Measurements from ENCODE around the gene TPP2.

TPP2 gene

DNA sequence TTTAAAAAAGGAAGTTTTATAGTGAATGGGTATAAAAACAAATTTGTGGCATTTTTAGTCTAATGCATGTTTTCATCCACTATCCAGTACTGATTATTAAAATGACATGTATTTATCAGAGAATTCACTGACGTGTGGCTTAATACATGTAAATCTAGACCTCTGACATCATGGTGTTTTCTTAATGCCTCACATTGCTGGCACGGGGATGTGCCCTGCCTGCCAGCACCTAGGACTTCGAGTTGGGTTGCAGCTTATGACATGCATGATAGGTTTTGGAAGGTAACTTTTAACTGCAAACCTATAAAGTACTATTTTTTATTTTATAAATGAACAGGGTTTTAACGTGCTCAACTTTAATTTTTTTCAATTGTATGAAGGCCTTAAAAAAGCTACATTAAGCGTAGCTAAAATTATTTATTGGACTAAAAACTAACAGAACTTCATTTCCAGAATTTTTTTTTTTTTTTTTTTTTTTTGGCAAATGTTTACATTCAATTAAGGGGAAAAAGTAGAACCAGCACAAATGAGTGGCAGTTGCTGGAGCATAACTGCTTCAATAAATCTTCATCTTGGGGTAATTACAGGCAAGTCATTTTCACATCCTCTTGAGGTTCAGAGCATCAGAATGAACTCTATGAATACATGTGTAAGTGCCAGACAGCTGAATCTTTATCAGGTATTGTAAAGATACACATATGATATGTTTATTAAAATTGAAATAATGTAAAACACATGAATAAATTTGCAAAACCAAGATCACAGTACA, 81.7 kb downstream of the TPP2 start:
- Histone ChIP-seq H3K9me3 (ENCODE audit: insufficient read depth, low read length) (no peaks in the 10 kb centered on the region), H3K27me3 (ENCODE audit: low read length) (no peaks in the 10 kb centered on the region), H2AFZ (ENCODE audit: low read depth, low read length, severe bottlenecking) (no peak overlapping the region), H3K4me2 (ENCODE audit: low read depth, low read length, poor library complexity, severe bottlenecking) (no peak overlapping the region), H3K79me2 (ENCODE audit: insufficient read depth, low read length) (no peaks in the 10 kb centered on the region), H4K20me1 (ENCODE audit: low read depth, low read length) (0 out of 2 replicates have a peak, but pooled peaks cover 4% of the 10 kb centered on the region), H3K27ac (ENCODE audit: low read depth, low read length) (no peak overlapping the region), H3K36me3 (ENCODE audit: low read length) (peaks cover 48% of the 10 kb centered on the region), H3K9ac (ENCODE audit: low read length) (no peak overlapping the region), H3K9me2 (replicated peaks; ENCODE audit: insufficient read depth, low read length) (no peaks in the 10 kb centered on the region), H3F3A (ENCODE audit: insufficient read depth) (peaks cover 10% of the 10 kb centered on the region), H3K4me3 (ENCODE audit: insufficient read depth, low read length, poor library complexity, severe bottlenecking) (no peak overlapping the region)
- TF ChIP-seq, protein P1, sequence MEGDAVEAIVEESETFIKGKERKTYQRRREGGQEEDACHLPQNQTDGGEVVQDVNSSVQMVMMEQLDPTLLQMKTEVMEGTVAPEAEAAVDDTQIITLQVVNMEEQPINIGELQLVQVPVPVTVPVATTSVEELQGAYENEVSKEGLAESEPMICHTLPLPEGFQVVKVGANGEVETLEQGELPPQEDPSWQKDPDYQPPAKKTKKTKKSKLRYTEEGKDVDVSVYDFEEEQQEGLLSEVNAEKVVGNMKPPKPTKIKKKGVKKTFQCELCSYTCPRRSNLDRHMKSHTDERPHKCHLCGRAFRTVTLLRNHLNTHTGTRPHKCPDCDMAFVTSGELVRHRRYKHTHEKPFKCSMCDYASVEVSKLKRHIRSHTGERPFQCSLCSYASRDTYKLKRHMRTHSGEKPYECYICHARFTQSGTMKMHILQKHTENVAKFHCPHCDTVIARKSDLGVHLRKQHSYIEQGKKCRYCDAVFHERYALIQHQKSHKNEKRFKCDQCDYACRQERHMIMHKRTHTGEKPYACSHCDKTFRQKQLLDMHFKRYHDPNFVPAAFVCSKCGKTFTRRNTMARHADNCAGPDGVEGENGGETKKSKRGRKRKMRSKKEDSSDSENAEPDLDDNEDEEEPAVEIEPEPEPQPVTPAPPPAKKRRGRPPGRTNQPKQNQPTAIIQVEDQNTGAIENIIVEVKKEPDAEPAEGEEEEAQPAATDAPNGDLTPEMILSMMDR (IDR thresholded peaks at IDR 0.05; ENCODE audit: insufficient read depth, low read length, poor library complexity, severe bottlenecking): no peak
- TF ChIP-seq EZH2phosphoT487 (conservative IDR thresholded peaks at IDR 0.05; ENCODE audit: low read length): no peak

- H3K4me2 ChIP-seq (ENCODE audit: low read depth, low read length, poor library complexity, severe bottlenecking): no peak overlapping the region
- H3K27me3 ChIP-seq (ENCODE audit: low read length): no peaks in the 10 kb centered on the region
- H3K4me3 ChIP-seq (ENCODE audit: insufficient read depth, low read length, poor library complexity, severe bottlenecking): no peak overlapping the region
- H2AFZ ChIP-seq (ENCODE audit: low read depth, low read length, severe bottlenecking): no peak overlapping the region
- H3K79me2 ChIP-seq (ENCODE audit: insufficient read depth, low read length): no peaks in the 10 kb centered on the region
- TF ChIP-seq, protein P1 (IDR thresholded peaks at IDR 0.05; ENCODE audit: insufficient read depth, low read length, poor library complexity, severe bottlenecking): no peak
- TF ChIP-seq EZH2phosphoT487 (conservative IDR thresholded peaks at IDR 0.05; ENCODE audit: low read length): no peak
- H3K9ac ChIP-seq (ENCODE audit: low read length): no peak overlapping the region
- no peak overlapping the region for H3K27ac ChIP-seq (ENCODE audit: low read depth, low read length)
- no peaks in the 10 kb centered on the region for H3K9me3 ChIP-seq (ENCODE audit: insufficient read depth, low read length)
- H3K36me3 ChIP-seq (ENCODE audit: low read length): peaks cover 47% of the 10 kb centered on the region
- H3K9me2 ChIP-seq (replicated peaks; ENCODE audit: insufficient read depth, low read length): no peaks in the 10 kb centered on the region
- H3F3A ChIP-seq (ENCODE audit: insufficient read depth): peaks cover 10% of the 10 kb centered on the region
- H4K20me1 ChIP-seq (ENCODE audit: low read depth, low read length): 0 out of 2 replicates have a peak, but pooled peaks cover 4% of the 10 kb centered on the region
These were observed 82.8 kb downstream of the TPP2 start for GRCh38 chr13:102679449-102680132.

GRCh38 chr13:102680133-102680717, 83.4 kb downstream of the TPP2 start:
- Histone ChIP-seq H3K27ac (ENCODE audit: low read depth, low read length) (no peak overlapping the region), H3K9me2 (replicated peaks; ENCODE audit: insufficient read depth, low read length) (no peaks in the 10 kb centered on the region), H3K9ac (ENCODE audit: low read length) (no peak overlapping the region), H3K9me3 (ENCODE audit: insufficient read depth, low read length) (no peaks in the 10 kb centered on the region), H2AFZ (ENCODE audit: low read depth, low read length, severe bottlenecking) (no peak overlapping the region), H3F3A (ENCODE audit: insufficient read depth) (peaks cover 10% of the 10 kb centered on the region), H3K79me2 (ENCODE audit: insufficient read depth, low read length) (no peaks in the 10 kb centered on the region), H3K4me2 (ENCODE audit: low read depth, low read length, poor library complexity, severe bottlenecking) (no peak overlapping the region), H3K36me3 (ENCODE audit: low read length) (peaks cover 41% of the 10 kb centered on the region), H4K20me1 (ENCODE audit: low read depth, low read length) (0 out of 2 replicates have a peak, but pooled peaks cover 4% of the 10 kb centered on the region), H3K27me3 (ENCODE audit: low read length) (no peaks in the 10 kb centered on the region), H3K4me3 (ENCODE audit: insufficient read depth, low read length, poor library complexity, severe bottlenecking) (no peak overlapping the region)
- no peak for TF ChIP-seq EZH2phosphoT487 (conservative IDR thresholded peaks at IDR 0.05; ENCODE audit: low read length)
- TF ChIP-seq, protein P1 (IDR thresholded peaks at IDR 0.05; ENCODE audit: insufficient read depth, low read length, poor library complexity, severe bottlenecking): no peak

All from SU-DHL-6 (cell line).